K562 (cell line): Measurements from ENCODE around the gene SERPINA5. TPM values are rescaled to one million over a fixed set of nuclear protein-coding genes. Genes with fewer than 3 reads are reported as not detected.

Experiments used
- ERF ChIP-seq: fragments of 450-650 bp; formaldehyde crosslinking; IDR thresholded peaks from 2 replicates; pipeline ENCODE4 v1.4.0; 2020; ENCODE audit warnings: mild to moderate bottlenecking, mixed read lengths
- ETS2 ChIP-seq: IDR thresholded peaks from 2 replicates; pipeline ENCODE4 v1.6.1; 2016; ENCODE audit warnings: borderline replicate concordance, missing genetic modification characterization, mild to moderate bottlenecking, moderate library complexity, missing compliant biosample characterization; ENCODE audit not compliant: poor library complexity, severe bottlenecking
- FOXJ2 ChIP-seq: fragments of 200-800 bp; sonication (Bioruptor generic); IDR thresholded peaks from 2 replicates; pipeline ENCODE4 v1.6.1; 2016; ENCODE audit warnings: missing genetic modification characterization, missing compliant biosample characterization
- KDM4B ChIP-seq, 2 experiments: fragments of 450-650 bp in 1 of 2; sonication (generic) in 1 of 2; IDR thresholded peaks; 2 replicates each; pipeline ENCODE4 v1.6.1; 2016 to 2017; ENCODE audit warnings: borderline replicate concordance in 2 of 2, antibody characterized with exemption in 1 of 2, low read depth in 1 of 2, mild to moderate bottlenecking in 1 of 2
- LCOR ChIP-seq: sonication (generic); formaldehyde crosslinking; IDR thresholded peaks from 2 replicates; pipeline ENCODE4 v1.8.0; 2022; ENCODE audit warnings: mild to moderate bottlenecking, missing genetic modification reagents
- NCOA1 ChIP-seq: fragments of 450-650 bp; IDR thresholded peaks from 2 replicates; pipeline ENCODE4 v1.6.1; 2016; ENCODE audit warnings: low read depth
- PHB2 ChIP-seq: fragments of 450-650 bp; IDR thresholded peaks from 2 replicates; pipeline ENCODE4 v1.6.1; 2017; ENCODE audit warnings: low read depth
- RBM25 ChIP-seq: fragments of 200-400 bp; formaldehyde crosslinking; IDR thresholded peaks from 2 replicates; pipeline ENCODE4 v1.6.1; 2018; ENCODE audit warnings: low read length, low read depth, moderate library complexity; ENCODE audit not compliant: severe bottlenecking
- XRCC3 ChIP-seq: fragments of 450-650 bp; IDR thresholded peaks from 2 replicates; pipeline ENCODE4 v1.6.1; 2017; ENCODE audit warnings: mild to moderate bottlenecking, moderate library complexity
- ZNF696 ChIP-seq: fragments of 250-450 bp; sonication (Bioruptor Pico); conservative IDR thresholded peaks from 2 replicates; pipeline ENCODE4 v1.4.0; 2020; ENCODE audit warnings: mild to moderate bottlenecking, moderate library complexity
- polyA plus RNA-seq, 8 experiments: library from polyadenylated mRNA; depleted of rRNA in 4 of 8; stranded (reverse) in 5 of 8; unstranded in 3 of 8; fragments of >200 nt; fragmentation: Nextera tagmentation in 2 of 8; fragmentation: Illumina TruSeq in 1 of 8; extraction: Ambion mirVana in 2 of 8; extraction: Trizol in 1 of 8; gene quantifications; 2 replicates each; pipeline versions ENCODE4 v1.2.1 to v1.2.3, GENCODE V29; 2011 to 2014; ENCODE audit warnings: inconsistent platforms in 1 of 8, missing spikeins in 1 of 8
- total RNA-seq, 7 experiments: library from RNA; depleted of rRNA in 6 of 7; stranded (reverse); fragments of >200 nt in 6 of 7; fragmentation: Illumina TruSeq in 2 of 7; extraction: Trizol in 2 of 7; gene quantifications; 2 replicates each; pipeline versions ENCODE4 v1.2.1 to v1.2.3, GENCODE V29; 2011 to 2021; ENCODE audit warnings: low replicate concordance in 1 of 7
- TF ChIP-seq, protein P1 (sequence below): fragments of 450-650 bp; IDR thresholded peaks from 2 replicates; pipeline ENCODE4 v1.6.1; 2016; ENCODE audit warnings: mild to moderate bottlenecking, moderate library complexity
- TF ChIP-seq, protein P2 (sequence below), 2 experiments: fragments of 200-800 bp in 1 of 2; sonication (Bioruptor generic) in 1 of 2; sonication (generic) in 1 of 2; formaldehyde crosslinking in 1 of 2; IDR thresholded peaks in 1 of 2; conservative IDR thresholded peaks in 1 of 2; 2 replicates each; pipeline versions ENCODE4 v1.5.0 to v1.6.1; 2016 to 2020; ENCODE audit warnings: missing compliant biosample characterization in 1 of 2, missing genetic modification characterization in 1 of 2, missing genetic modification reagents in 1 of 2
- TF ChIP-seq, protein P3 (sequence below), 3 experiments: IDR thresholded peaks in 2 of 3; conservative IDR thresholded peaks in 1 of 3; 2 replicates each; pipeline ENCODE4 v1.5.1; 2011 to 2012; ENCODE audit warnings: low read length in 3 of 3, mild to moderate bottlenecking in 3 of 3, control low read depth in 2 of 3, improper control_type of control experiment in 1 of 3, inconsistent platforms in 1 of 3, low read depth in 1 of 3, mixed read lengths in 1 of 3, moderate library complexity in 1 of 3; ENCODE audit not compliant: insufficient read depth in 2 of 3

Gene SERPINA5
- total and polyA plus RNA-seq, 9 of the 15 experiments (the other 6 are each of a cell fraction or from before 2014, with no cell fraction given) = 0.38 TPM; not detected in 8

DNA sequence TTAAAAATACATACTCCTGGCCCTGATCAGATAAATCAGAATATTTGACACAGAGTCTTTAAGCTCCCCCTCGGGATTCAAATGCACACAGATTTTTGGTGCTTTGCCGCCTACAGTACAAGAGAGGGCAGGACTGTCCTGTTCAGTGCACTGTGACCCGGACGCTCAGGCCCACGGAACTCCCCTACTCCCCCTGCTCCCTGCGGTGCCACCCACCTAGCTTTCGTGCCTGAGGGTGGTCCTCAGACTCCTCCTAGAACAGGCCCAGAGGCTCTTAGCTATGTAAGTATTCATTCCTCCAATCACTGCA lies 17.2 kb downstream of the SERPINA5 start (continued):
- TF ChIP-seq, protein P1, sequence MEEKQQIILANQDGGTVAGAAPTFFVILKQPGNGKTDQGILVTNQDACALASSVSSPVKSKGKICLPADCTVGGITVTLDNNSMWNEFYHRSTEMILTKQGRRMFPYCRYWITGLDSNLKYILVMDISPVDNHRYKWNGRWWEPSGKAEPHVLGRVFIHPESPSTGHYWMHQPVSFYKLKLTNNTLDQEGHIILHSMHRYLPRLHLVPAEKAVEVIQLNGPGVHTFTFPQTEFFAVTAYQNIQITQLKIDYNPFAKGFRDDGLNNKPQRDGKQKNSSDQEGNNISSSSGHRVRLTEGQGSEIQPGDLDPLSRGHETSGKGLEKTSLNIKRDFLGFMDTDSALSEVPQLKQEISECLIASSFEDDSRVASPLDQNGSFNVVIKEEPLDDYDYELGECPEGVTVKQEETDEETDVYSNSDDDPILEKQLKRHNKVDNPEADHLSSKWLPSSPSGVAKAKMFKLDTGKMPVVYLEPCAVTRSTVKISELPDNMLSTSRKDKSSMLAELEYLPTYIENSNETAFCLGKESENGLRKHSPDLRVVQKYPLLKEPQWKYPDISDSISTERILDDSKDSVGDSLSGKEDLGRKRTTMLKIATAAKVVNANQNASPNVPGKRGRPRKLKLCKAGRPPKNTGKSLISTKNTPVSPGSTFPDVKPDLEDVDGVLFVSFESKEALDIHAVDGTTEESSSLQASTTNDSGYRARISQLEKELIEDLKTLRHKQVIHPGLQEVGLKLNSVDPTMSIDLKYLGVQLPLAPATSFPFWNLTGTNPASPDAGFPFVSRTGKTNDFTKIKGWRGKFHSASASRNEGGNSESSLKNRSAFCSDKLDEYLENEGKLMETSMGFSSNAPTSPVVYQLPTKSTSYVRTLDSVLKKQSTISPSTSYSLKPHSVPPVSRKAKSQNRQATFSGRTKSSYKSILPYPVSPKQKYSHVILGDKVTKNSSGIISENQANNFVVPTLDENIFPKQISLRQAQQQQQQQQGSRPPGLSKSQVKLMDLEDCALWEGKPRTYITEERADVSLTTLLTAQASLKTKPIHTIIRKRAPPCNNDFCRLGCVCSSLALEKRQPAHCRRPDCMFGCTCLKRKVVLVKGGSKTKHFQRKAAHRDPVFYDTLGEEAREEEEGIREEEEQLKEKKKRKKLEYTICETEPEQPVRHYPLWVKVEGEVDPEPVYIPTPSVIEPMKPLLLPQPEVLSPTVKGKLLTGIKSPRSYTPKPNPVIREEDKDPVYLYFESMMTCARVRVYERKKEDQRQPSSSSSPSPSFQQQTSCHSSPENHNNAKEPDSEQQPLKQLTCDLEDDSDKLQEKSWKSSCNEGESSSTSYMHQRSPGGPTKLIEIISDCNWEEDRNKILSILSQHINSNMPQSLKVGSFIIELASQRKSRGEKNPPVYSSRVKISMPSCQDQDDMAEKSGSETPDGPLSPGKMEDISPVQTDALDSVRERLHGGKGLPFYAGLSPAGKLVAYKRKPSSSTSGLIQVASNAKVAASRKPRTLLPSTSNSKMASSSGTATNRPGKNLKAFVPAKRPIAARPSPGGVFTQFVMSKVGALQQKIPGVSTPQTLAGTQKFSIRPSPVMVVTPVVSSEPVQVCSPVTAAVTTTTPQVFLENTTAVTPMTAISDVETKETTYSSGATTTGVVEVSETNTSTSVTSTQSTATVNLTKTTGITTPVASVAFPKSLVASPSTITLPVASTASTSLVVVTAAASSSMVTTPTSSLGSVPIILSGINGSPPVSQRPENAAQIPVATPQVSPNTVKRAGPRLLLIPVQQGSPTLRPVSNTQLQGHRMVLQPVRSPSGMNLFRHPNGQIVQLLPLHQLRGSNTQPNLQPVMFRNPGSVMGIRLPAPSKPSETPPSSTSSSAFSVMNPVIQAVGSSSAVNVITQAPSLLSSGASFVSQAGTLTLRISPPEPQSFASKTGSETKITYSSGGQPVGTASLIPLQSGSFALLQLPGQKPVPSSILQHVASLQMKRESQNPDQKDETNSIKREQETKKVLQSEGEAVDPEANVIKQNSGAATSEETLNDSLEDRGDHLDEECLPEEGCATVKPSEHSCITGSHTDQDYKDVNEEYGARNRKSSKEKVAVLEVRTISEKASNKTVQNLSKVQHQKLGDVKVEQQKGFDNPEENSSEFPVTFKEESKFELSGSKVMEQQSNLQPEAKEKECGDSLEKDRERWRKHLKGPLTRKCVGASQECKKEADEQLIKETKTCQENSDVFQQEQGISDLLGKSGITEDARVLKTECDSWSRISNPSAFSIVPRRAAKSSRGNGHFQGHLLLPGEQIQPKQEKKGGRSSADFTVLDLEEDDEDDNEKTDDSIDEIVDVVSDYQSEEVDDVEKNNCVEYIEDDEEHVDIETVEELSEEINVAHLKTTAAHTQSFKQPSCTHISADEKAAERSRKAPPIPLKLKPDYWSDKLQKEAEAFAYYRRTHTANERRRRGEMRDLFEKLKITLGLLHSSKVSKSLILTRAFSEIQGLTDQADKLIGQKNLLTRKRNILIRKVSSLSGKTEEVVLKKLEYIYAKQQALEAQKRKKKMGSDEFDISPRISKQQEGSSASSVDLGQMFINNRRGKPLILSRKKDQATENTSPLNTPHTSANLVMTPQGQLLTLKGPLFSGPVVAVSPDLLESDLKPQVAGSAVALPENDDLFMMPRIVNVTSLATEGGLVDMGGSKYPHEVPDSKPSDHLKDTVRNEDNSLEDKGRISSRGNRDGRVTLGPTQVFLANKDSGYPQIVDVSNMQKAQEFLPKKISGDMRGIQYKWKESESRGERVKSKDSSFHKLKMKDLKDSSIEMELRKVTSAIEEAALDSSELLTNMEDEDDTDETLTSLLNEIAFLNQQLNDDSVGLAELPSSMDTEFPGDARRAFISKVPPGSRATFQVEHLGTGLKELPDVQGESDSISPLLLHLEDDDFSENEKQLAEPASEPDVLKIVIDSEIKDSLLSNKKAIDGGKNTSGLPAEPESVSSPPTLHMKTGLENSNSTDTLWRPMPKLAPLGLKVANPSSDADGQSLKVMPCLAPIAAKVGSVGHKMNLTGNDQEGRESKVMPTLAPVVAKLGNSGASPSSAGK = no peak
- TF ChIP-seq, protein P2, sequence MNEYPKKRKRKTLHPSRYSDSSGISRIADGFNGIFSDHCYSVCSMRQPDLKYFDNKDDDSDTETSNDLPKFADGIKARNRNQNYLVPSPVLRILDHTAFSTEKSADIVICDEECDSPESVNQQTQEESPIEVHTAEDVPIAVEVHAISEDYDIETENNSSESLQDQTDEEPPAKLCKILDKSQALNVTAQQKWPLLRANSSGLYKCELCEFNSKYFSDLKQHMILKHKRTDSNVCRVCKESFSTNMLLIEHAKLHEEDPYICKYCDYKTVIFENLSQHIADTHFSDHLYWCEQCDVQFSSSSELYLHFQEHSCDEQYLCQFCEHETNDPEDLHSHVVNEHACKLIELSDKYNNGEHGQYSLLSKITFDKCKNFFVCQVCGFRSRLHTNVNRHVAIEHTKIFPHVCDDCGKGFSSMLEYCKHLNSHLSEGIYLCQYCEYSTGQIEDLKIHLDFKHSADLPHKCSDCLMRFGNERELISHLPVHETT (CRISPR knock-in tag; conservative IDR thresholded peaks at IDR 0.05 in 1 of 2, IDR thresholded peaks at IDR 0.05 in 1 of 2) = no peak
- TF ChIP-seq, protein P3, sequence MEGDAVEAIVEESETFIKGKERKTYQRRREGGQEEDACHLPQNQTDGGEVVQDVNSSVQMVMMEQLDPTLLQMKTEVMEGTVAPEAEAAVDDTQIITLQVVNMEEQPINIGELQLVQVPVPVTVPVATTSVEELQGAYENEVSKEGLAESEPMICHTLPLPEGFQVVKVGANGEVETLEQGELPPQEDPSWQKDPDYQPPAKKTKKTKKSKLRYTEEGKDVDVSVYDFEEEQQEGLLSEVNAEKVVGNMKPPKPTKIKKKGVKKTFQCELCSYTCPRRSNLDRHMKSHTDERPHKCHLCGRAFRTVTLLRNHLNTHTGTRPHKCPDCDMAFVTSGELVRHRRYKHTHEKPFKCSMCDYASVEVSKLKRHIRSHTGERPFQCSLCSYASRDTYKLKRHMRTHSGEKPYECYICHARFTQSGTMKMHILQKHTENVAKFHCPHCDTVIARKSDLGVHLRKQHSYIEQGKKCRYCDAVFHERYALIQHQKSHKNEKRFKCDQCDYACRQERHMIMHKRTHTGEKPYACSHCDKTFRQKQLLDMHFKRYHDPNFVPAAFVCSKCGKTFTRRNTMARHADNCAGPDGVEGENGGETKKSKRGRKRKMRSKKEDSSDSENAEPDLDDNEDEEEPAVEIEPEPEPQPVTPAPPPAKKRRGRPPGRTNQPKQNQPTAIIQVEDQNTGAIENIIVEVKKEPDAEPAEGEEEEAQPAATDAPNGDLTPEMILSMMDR (IDR thresholded peaks at IDR 0.05 in 2 of 3, conservative IDR thresholded peaks at IDR 0.05 in 1 of 3; ENCODE audit: insufficient read depth in 2 of 3, low read depth in 1 of 3, low read length in 3 of 3) = no peak
- no peak for TF ChIP-seq LCOR
- no peak for TF ChIP-seq ZNF696 (CRISPR knock-in tag)
- no peak for TF ChIP-seq ETS2 (tag)
- no peak for TF ChIP-seq XRCC3
- no peak for TF ChIP-seq PHB2
- no peak for TF ChIP-seq KDM4B (IDR thresholded peaks at IDR 0.05; ENCODE audit: borderline replicate concordance in 2 of 2, low read depth in 1 of 2)
- no peak for TF ChIP-seq RBM25
- no peak for TF ChIP-seq ERF
- TF ChIP-seq NCOA1 = no peak
- no peak for TF ChIP-seq FOXJ2
